PC-3 (cell line): ENCODE measurements around the gene EVC.

Source experiments
- CTCF ChIP-seq: fragments of 300-600 bp; sonication (generic); conservative IDR thresholded peaks from 2 replicates; pipeline ENCODE4 v1.5.1; 2017; ENCODE audit warnings: antibody characterized with exemption, low read depth, mild to moderate bottlenecking, low read length
- EZH2 ChIP-seq: fragments of 300-600 bp; sonication (generic); IDR thresholded peaks from one replicate; pipeline ENCODE4 v1.6.1; 2017; ENCODE audit warnings: antibody characterized with exemption, mild to moderate bottlenecking, low read length; ENCODE audit not compliant: unreplicated experiment
- EZH2phosphoT487 ChIP-seq: fragments of 300-600 bp; sonication (generic); IDR thresholded peaks from 2 replicates; pipeline ENCODE4 v1.6.1; 2018; ENCODE audit warnings: mild to moderate bottlenecking, antibody characterized with exemption, low read length, borderline replicate concordance

DNA sequence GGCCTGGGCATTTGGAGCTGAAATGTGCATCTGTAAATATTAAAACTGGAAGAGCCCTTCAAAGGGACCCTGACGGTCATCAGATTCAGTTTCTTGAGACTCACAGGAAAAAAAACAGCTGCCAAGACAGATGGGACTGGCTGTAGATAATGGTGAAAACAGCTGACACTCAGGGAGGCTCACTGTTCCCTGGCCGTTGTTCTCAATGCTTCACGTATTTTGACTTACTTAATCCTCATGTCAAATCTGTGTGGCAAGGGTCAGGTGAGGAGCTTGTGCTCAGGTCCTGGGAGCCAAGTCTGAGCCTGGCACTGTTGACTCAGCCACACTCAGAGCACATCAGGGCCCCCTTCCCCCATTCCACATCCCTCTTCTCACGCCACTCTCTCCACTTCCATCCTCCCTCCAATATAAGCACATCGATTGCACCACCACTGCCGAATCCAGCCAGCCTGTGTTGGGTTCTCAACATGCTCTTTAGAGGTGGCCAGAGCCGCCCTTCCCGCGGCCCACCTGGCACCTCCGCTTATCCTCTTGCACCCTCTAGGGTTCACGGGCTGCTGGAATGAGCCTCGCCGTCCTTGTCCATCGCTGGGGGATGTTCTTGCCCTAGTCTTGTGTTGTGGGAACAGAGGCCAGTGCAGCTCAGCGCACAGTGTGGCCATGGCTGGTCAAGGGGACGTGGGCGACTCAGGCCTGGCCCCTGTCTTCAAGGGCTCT, 40.1 kb downstream of the EVC start:
- TF ChIP-seq EZH2 = no peak
- no peak for TF ChIP-seq CTCF
- TF ChIP-seq EZH2phosphoT487 = no peak
